Measurements from ENCODE around the gene EGF.

DNA sequence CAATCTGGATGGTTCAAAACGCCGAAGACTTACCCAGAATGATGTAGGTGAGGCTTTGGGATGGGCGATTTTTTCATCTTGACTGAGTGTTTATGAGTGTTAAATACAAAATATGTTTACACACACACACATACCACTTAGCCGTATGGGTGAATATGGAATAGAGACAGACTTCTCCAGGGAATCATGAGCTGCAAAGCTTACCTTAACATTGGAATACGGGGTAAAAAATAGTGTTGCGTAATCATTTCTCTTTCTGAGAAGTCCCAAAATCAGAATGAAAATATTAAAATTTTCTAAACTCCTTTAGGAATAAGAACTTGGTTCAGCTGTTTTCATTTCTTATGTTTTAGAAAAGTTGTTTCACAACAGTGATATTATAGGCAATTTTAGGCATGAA is 63.5 kb downstream of the EGF start:
- no peak for TF ChIP-seq GATA3 (IDR thresholded peaks at IDR 0.05; ENCODE audit: low read depth, low read length)
- TF ChIP-seq GATA2 (IDR thresholded peaks at IDR 0.05; ENCODE audit: low read depth, low read length) = no peak

Data from SH-SY5Y (cell line).